Head of caudate nucleus (tissue), 42 donors: ENCODE data around the gene IL27RA.
"Not testable (repeated sequence)": the region's sequence is repeated elsewhere in the genome, so short reads cannot be mapped to it uniquely, and the experiment has no call there.

Experiments
- DNase-seq, 42 donors: peaks; one replicate each; pipeline versions ENCODE4 v3.0.0 to v3.0.0-alpha.2; 2020 to 2021; ENCODE audit warnings: mixed read lengths in 7 of 42
- intact Hi-C: fragments of 100-400 bp; cut with DNase I; formaldehyde crosslinking; loops from one replicate; pipeline ENCODE4 v1.15.0; 2022

IL27RA gene

DNA sequence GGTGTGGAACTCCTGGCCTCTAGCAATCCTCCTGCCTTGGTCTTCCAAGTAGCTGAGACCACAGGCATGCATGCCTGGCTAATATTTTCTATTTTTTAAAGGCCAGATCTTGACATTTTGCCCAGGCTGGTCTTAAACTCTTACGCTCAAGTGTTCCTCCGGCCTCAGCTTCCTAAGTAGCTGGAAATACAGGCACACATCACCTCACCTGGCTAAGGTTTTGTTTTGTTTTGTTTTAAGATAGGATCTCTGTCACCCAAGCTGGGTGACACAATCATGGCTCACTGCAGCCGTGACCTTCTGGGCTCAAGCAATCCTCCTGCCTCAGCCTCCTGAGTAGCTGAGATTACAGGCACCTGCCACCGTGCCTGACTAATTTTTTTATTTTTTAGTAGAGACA, 9.1 kb upstream of the IL27RA start:
- DNase-seq = no peak
- intact Hi-C loops = no loop called here

DNA sequence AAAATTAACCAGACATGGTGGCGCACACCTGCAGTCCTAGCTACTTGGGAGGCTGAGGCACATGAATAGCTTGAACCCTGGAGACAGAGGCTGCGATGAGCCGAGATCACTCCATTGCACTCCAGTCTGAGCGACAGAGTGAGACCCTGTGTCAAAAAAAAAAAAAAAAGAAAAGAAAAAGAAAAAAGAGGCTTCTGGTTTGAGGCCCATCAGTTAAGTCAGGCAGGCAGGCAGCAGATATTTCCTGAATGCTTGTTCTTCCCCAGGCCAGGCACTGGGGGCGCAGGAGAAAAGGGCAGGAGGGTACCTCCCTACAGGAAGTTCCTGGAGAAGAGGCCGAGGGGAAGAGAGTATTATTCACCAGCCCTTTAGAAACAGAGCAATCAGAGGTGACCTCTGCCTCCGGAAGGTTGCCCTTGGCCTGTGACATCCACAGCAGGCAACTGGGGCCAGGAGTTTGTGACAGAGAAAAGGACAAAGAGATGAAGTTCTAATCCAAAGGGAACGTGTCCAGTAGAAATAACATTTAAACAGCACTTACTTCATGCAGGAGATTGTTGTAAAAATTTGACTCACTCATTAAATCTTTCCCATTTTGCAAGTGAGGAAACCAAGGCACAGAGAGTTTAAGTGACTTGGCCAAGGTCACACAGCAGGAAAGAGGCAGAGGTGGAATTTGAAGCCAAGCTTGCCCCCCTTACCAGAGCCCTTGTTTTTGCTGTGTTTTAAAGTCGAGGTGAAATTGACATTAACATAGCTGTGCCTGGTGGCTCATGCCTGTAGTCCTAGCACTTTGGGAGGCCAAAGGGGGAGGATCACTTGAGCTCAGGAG, 7.9 kb upstream of the IL27RA start:
- DNase-seq = peak in 4 of 42 donors; percentile 9 to 39 (median 29)
- intact Hi-C loops = no loop called here

- DNase-seq, intact Hi-C loops: not testable (repeated sequence)
Measured at GRCh38 chr19:14026652-14027192, 4.8 kb upstream of the IL27RA start.

- intact Hi-C loops = no loop called here
- no peak for DNase-seq
Measured at GRCh38 chr19:14027856-14028450, 3.6 kb upstream of the IL27RA start, which contains the start of gene RLN3. TSS of gene RLN3 (plus strand) at chr19:14028148. CDS start at chr19:14028205, 57 bp downstream.

DNA sequence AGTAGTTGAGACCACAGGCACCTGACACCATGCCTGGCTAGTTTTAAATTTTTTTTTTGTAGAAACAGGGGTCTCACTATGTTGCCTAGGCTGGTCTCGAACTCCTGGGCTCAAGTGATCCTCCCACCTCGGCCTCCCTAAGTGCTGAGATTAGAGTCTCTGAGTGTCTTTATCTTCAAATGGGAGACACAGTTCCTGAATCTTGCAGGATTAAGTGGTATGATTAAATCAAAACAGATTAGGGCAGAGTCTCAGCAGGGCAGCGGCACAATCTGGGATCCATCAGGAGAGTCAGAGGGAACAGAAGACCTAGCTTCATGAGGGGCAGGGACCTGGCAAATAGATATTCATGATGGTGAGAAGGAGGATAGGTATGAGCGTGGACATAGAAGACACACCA, 2.7 kb upstream of the IL27RA start:
- no peak for DNase-seq
- intact Hi-C loops = no loop called here

DNA sequence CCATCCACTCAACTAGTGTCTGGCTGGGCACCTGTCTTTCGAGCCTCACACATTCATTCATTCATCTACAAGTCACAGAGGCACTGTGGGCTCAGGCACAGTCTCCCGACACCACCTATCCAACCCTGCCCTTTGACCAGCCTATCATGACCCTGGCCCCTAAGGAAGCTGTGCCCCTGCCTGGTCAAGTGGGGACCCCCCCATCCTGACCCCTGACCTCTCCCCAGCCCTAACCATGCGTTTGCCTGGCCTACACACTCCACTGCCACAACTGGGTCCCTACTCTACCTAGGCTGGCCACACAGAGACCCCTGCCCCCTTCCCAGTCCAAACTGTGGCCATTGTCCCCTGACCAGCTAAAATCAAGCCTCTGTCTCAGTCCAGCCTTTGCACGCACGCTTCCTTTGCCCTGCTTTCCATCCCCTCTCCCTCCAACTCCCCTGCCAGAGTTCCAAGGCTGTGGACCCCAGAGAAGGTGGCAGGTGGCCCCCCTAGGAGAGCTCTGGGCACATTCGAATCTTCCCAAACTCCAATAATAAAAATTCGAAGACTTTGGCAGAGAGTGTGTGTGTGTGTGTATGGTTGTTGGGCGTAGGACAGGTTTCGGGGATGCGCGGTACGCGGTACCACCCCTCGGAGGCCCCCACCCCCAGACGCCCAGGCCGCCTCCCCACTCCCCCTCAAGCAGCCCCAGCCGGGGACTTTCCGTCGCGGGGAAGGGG, 404 bp upstream of the IL27RA start:
- intact Hi-C loops = no loop called here
- no peak for DNase-seq

- DNase-seq = no peak
- intact Hi-C loops = no loop called here
Measured at GRCh38 chr19:14033946-14034345, 2.4 kb downstream of the IL27RA start.

DNA sequence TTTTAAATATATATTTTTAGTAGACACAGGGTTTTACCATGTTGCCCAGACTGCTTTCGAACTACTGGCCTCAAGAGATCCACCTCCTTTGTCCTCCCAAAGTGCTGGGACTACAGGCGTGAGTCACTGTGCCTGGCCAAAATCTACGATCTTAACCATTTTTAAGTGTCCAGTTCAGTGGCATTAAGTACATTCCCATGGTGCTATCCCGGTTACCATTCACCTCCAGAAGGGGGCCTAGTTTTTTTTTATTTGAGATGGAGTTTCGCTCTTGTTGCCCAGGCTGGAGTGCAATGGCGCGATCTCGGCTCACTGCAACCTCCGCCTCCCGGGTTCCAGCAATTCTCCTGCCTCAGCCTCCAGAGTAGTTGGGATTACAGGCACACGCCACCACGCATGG, 3.6 kb downstream of the IL27RA start:
- DNase-seq, intact Hi-C loops: not testable (repeated sequence)

GRCh38 chr19:14035706-14036105, 4.1 kb downstream of the IL27RA start:
- intact Hi-C loops = no loop called here
- DNase-seq = no peak

DNA sequence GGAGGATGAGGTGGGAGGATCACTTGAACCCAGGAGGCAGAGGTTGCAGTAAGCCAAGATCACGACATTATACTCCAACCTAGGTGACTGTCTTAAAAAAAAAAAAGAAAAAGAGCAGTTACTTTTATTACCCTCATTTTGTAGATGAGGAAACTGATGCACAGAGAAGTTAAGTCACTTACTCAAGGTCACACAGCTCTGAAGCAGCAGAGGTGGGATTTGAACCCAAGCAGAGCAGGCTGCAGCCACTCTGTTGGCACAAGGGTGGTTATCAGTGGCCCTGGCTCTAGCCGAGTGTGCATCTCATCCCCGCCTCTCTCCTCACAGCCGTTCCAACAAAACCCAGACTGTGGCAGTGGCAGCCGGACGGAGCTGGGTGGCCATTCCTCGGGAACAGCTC, 7.6 kb downstream of the IL27RA start:
- intact Hi-C loops = no loop called here
- no peak for DNase-seq

- peak in 29 of 42 donors; percentile 8 to 79 (median 32) for DNase-seq
- intact Hi-C loops = not testable (repeated sequence)
Measured at GRCh38 chr19:14042659-14043608, 11.4 kb downstream of the IL27RA start.

DNA sequence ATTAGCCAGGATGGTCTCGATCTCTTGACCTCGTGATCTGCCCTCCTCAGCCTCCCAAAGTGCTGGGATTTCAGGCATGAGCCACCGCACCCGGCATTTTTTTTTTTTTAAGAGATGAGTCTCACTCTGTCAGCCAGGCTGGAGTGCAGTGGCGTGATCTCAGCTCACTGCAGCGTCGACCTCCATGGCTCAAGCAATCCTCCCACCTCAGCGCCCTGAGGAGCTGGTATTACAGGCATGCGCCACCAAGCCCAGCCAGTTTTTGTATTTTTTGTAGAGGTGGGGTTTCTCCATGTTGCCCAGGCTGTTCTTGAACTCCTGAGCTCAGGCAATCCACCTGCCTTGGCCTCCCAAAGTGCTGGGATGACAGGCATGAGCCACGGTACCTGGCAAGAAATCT, 16.3 kb downstream of the IL27RA start:
- intact Hi-C loops, DNase-seq: not testable (repeated sequence)

- intact Hi-C loops = no loop called here
- DNase-seq = peak in 33 of 42 donors; percentile 12 to 75 (median 40)
Measured at GRCh38 chr19:14048443-14049153, 17.0 kb downstream of the IL27RA start.

GRCh38 chr19:14050512-14050911, 18.9 kb downstream of the IL27RA start:
- intact Hi-C loops = no loop called here
- DNase-seq = no peak

GRCh38 chr19:14050961-14051360, 19.4 kb downstream of the IL27RA start:
- intact Hi-C loops, DNase-seq: not testable (repeated sequence)

GRCh38 chr19:14051980-14052379, 20.4 kb downstream of the IL27RA start:
- intact Hi-C loops = no loop called here
- no peak for DNase-seq

- intact Hi-C loops = no loop called here
- DNase-seq = no peak
Measured at GRCh38 chr19:14052470-14052869, 20.9 kb downstream of the IL27RA start.

DNA sequence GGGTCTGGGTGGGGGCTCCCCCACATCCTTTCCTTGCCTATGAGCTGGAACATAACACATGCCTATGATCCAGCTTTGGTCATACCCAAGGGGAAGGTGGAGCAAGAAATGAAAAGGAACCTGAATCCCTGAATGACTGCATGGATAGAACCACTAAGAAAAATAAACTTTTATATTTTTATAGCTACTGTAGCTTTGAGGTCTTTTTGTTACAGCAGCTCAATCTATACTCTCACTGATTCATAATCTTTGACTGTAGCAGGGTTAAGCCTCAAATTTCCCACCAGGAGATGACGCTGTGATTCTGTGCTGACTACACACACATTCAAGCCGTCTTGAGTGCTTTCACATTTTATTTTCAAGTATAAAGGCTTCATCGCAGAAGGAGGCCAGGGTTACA, 21.5 kb downstream of the IL27RA start:
- no peak for DNase-seq
- intact Hi-C loops = no loop called here
